DMS79 (cell line): ENCODE data around the gene PHF21A.

Source experiments
- DNase-seq: peaks from one replicate; lab custom pipeline; 2025; lab: John Stamatoyannopoulos, UW

PHF21A gene

DNA sequence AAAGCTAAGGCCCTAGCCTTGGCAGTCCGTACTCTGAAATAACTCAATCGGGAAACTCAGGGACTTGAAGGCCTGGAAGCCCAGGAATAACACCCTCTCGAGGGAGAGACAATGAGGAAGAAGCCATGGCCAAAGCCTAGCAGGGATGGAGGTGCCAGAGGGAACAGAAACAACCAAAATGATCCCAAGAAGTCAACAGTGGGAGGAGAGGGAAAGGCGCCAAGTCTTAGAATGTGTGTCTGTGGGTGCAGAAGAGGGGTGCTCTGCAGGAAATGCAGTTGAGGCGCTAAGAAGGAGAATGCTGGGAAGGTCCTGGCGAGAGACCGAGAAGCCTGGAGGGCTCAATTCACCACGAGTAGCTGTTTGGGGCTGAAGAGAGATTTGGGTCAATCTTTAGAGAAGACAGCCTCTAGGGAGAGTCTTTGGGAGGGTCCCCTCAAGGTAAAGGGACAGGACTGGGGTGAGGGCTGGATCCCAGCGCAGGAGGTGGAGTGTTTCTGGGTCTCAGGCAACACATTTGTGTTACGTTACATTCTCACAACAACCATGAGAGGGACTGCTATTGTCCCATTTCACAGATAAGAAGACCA is 236.6 kb downstream of the PHF21A start:
- DNase-seq: no peak
